CD14-positive monocyte (primary cell): ENCODE measurements around the gene VMAC. TPM values are rescaled to one million over a fixed set of nuclear protein-coding genes. Genes with fewer than 3 reads are reported as not detected.

Experiments
- DNase-seq, 3 donors: peaks; one replicate each; pipeline ENCODE4 v3.0.0-alpha.2; 2011 to 2022
- H2AFZ ChIP-seq: 2 replicates; pipeline ENCODE4 v1.6.0; 2012; ENCODE audit warnings: mild to moderate bottlenecking, low read depth, low read length, inconsistent platforms; ENCODE audit not compliant: insufficient read depth, poor library complexity, severe bottlenecking
- H3K27ac ChIP-seq, 2 donors: 1 replicate in 1 of 2; 2 replicates in 1 of 2; pipeline ENCODE4 v1.5.1; 2012 to 2013; ENCODE audit warnings: low read length in 2 of 2, control low read depth in 1 of 2, inconsistent platforms in 1 of 2, low read depth in 1 of 2, mild to moderate bottlenecking in 1 of 2
- H3K27me3 ChIP-seq, 2 donors: one replicate each; pipeline versions ENCODE4 v1.6.0 to v1.6.1; 2011 to 2013; ENCODE audit warnings: low read length in 2 of 2; ENCODE audit not compliant: control insufficient read depth in 2 of 2, insufficient read depth in 2 of 2
- H3K36me3 ChIP-seq, 2 donors: replicated peaks in 1 of 2; 1 replicate in 1 of 2; 2 replicates in 1 of 2; pipeline versions ENCODE4 v1.5.1 to v1.6.1; 2012 to 2013; ENCODE audit warnings: low read length in 2 of 2, control low read depth in 1 of 2, inconsistent platforms in 1 of 2, mild to moderate bottlenecking in 1 of 2; ENCODE audit not compliant: insufficient read depth in 2 of 2, control insufficient read depth in 1 of 2
- H3K4me1 ChIP-seq, 2 donors: 1 replicate in 1 of 2; 2 replicates in 1 of 2; pipeline versions ENCODE4 v1.5.1 to v1.6.1; 2012 to 2013; ENCODE audit warnings: low read length in 2 of 2, control low read depth in 1 of 2, inconsistent platforms in 1 of 2, mild to moderate bottlenecking in 1 of 2, moderate library complexity in 1 of 2; ENCODE audit not compliant: insufficient read depth in 2 of 2, control insufficient read depth in 1 of 2
- H3K4me2 ChIP-seq: replicated peaks from 2 replicates; pipeline ENCODE3; 2012; ENCODE audit warnings: low read length, moderate library complexity, mild to moderate bottlenecking; ENCODE audit not compliant: poor library complexity, severe bottlenecking; ENCODE audit errors: extremely low read depth
- H3K4me3 ChIP-seq, 3 experiments: fragments of 200-600 bp in 1 of 3; sonication (generic) in 1 of 3; replicated peaks in 1 of 3; 1 replicate in 2 of 3; 2 replicates in 1 of 3; pipeline ENCODE4 v1.5.1; 2011 to 2013; ENCODE audit warnings: low read length in 3 of 3, mild to moderate bottlenecking in 3 of 3, control low read depth in 2 of 3, low read depth in 2 of 3, inconsistent platforms in 1 of 3, moderate library complexity in 1 of 3
- H3K79me2 ChIP-seq: 2 replicates; pipeline ENCODE4 v1.6.0; 2012; ENCODE audit warnings: mild to moderate bottlenecking, control low read depth, inconsistent platforms, low read length, moderate library complexity; ENCODE audit not compliant: insufficient read depth
- H3K9ac ChIP-seq: 2 replicates; pipeline ENCODE4 v1.6.0; 2017; ENCODE audit warnings: low read length, mild to moderate bottlenecking; ENCODE audit not compliant: insufficient read depth, poor library complexity, severe bottlenecking
- H3K9me3 ChIP-seq, 2 donors: replicated peaks in 1 of 2; 1 replicate in 1 of 2; 2 replicates in 1 of 2; pipeline versions ENCODE4 v1.5.1 to v1.6.1; 2012 to 2013; ENCODE audit warnings: low read length in 2 of 2, control low read depth in 1 of 2; ENCODE audit not compliant: control insufficient read depth in 1 of 2, insufficient read depth in 1 of 2
- H4K20me1 ChIP-seq: 2 replicates; pipeline ENCODE4 v1.6.0; 2012; ENCODE audit warnings: mild to moderate bottlenecking, low read length, control low read depth, moderate library complexity; ENCODE audit not compliant: insufficient read depth
- H3K27ac Mint-ChIP-seq, 7 donors: one replicate each; pipeline ENCODE4 v1.8.0; 2020; ENCODE audit warnings: mild to moderate bottlenecking in 7 of 7, mixed read lengths in 7 of 7, moderate library complexity in 6 of 7, inconsistent platforms in 2 of 7
- H3K27me3 Mint-ChIP-seq, 3 donors: one replicate each; pipeline ENCODE4 v1.8.0; 2021 to 2022; ENCODE audit warnings: low read depth in 3 of 3, mild to moderate bottlenecking in 3 of 3, mixed read lengths in 3 of 3, moderate library complexity in 3 of 3, inconsistent platforms in 1 of 3
- H3K36me3 Mint-ChIP-seq, 2 donors: one replicate each; pipeline ENCODE4 v1.8.0; 2020; ENCODE audit warnings: mixed read lengths in 2 of 2, inconsistent platforms in 1 of 2, mild to moderate bottlenecking in 1 of 2
- H3K4me1 Mint-ChIP-seq: one replicate; pipeline ENCODE4 v1.8.0; 2020; ENCODE audit warnings: mild to moderate bottlenecking, mixed read lengths
- H3K4me3 Mint-ChIP-seq, 2 donors: one replicate each; pipeline ENCODE4 v1.8.0; 2020; ENCODE audit warnings: mild to moderate bottlenecking in 2 of 2, mixed read lengths in 2 of 2, moderate library complexity in 1 of 2
- H3K9me3 Mint-ChIP-seq, 7 donors: one replicate each; pipeline ENCODE4 v1.8.0; 2020 to 2022; ENCODE audit warnings: mixed read lengths in 7 of 7, mild to moderate bottlenecking in 6 of 7, moderate library complexity in 6 of 7, inconsistent platforms in 2 of 7
- WGBS: methylation state at CpG from one replicate; pipeline ENCODE4 v1.1.5; 2013; ENCODE audit warnings: missing lambda C conversion rate; ENCODE audit not compliant: insufficient coverage; 5-methylcytosine and 5-hydroxymethylcytosine counted together
- intact Hi-C, 2 donors: fragments of 100-400 bp; cut with micrococcal nuclease; formaldehyde crosslinking; loops; one replicate each; pipeline versions ENCODE4 v1.15.0 to v1.15.1; 2023
- polyA plus RNA-seq, 3 donors: library from polyadenylated mRNA; depleted of rRNA in 1 of 3; unstranded in 2 of 3; stranded (reverse) in 1 of 3; fragments of 300-500 nt in 2 of 3; fragments of >200 nt in 1 of 3; fragmentation: Illumina TruSeq in 2 of 3; gene quantifications; 1 replicate in 2 of 3; 2 replicates in 1 of 3; pipeline ENCODE4 v1.2.3, GENCODE V29; 2012 to 2021
- TF ChIP-seq, protein P1 (sequence below): fragments of 200-600 bp; IDR thresholded peaks from one replicate; pipeline ENCODE4 v1.8.0; 2022; ENCODE audit warnings: antibody characterized with exemption, mild to moderate bottlenecking

Gene VMAC
- polyA plus RNA-seq, 3 donors = 3.1 to 13.0 (median 4.3) TPM

GRCh38 chr19:5956323-5956722 lies 51.7 kb downstream of the VMAC start:
- H3K27me3 ChIP-seq = no peaks in the 10 kb centered on the region
- H3K9me3 ChIP-seq = no peaks in the 10 kb centered on the region
- no peak overlapping the region for H3K4me2 ChIP-seq
- DNase-seq = no peak
- H2AFZ ChIP-seq = no peak overlapping the region
- peaks cover 16 to 21% of the 10 kb centered on the region in 2 donors for H3K36me3 Mint-ChIP-seq
- TF ChIP-seq, protein P1, sequence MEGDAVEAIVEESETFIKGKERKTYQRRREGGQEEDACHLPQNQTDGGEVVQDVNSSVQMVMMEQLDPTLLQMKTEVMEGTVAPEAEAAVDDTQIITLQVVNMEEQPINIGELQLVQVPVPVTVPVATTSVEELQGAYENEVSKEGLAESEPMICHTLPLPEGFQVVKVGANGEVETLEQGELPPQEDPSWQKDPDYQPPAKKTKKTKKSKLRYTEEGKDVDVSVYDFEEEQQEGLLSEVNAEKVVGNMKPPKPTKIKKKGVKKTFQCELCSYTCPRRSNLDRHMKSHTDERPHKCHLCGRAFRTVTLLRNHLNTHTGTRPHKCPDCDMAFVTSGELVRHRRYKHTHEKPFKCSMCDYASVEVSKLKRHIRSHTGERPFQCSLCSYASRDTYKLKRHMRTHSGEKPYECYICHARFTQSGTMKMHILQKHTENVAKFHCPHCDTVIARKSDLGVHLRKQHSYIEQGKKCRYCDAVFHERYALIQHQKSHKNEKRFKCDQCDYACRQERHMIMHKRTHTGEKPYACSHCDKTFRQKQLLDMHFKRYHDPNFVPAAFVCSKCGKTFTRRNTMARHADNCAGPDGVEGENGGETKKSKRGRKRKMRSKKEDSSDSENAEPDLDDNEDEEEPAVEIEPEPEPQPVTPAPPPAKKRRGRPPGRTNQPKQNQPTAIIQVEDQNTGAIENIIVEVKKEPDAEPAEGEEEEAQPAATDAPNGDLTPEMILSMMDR = no peak
- H4K20me1 ChIP-seq = peaks cover 97% of the 10 kb centered on the region
- WGBS = 80% methylated on average over 1 of the region's 3 CpGs
- no peak overlapping the region for H3K9ac ChIP-seq
- no peak overlapping the region for H3K4me3 ChIP-seq
- H3K4me1 Mint-ChIP-seq = peaks cover 50% of the 10 kb centered on the region
- peak overlapping the region in 2 of 7 donors; percentile 19 to 47 for H3K27ac Mint-ChIP-seq
- H3K36me3 ChIP-seq = peaks cover 3 to 37% of the 10 kb centered on the region in 2 donors
- peaks cover 0 to 6% (median 0%) of the 10 kb centered on the region in 3 donors for H3K27me3 Mint-ChIP-seq
- peaks cover 33 to 35% of the 10 kb centered on the region in 2 donors for H3K4me1 ChIP-seq
- no peaks in the 10 kb centered on the region for H3K9me3 Mint-ChIP-seq
- H3K4me3 Mint-ChIP-seq = no peak overlapping the region
- H3K27ac ChIP-seq = no peak overlapping the region
- peaks cover 100% of the 10 kb centered on the region for H3K79me2 ChIP-seq
- intact Hi-C loops = no loop called here

GRCh38 chr19:5956728-5957127 lies 52.1 kb downstream of the VMAC start:
- WGBS = no CpG with 5 or more reads among the region's 12 CpGs

More at GRCh38 chr19:5956728-5957127, 52.1 kb downstream of the VMAC start:
- no peak for DNase-seq
- Mint-ChIP-seq H3K36me3 (peaks cover 16 to 19% of the 10 kb centered on the region in 2 donors), H3K4me3 (no peak overlapping the region), H3K4me1 (peaks cover 50% of the 10 kb centered on the region), H3K9me3 (no peaks in the 10 kb centered on the region), H3K27me3 (peaks cover 0 to 6% (median 0%) of the 10 kb centered on the region in 3 donors), H3K27ac (peak overlapping the region in 2 of 7 donors; percentile 19 to 27)
- peaks cover 100% of the 10 kb centered on the region for H3K79me2 ChIP-seq
- H3K4me2 ChIP-seq = no peak overlapping the region
- H3K27me3 ChIP-seq = no peaks in the 10 kb centered on the region
- no peaks in the 10 kb centered on the region for H3K9me3 ChIP-seq
- H4K20me1 ChIP-seq = peaks cover 97% of the 10 kb centered on the region
- no peak overlapping the region for H2AFZ ChIP-seq
- no peak overlapping the region for H3K27ac ChIP-seq
- TF ChIP-seq, protein P1 = no peak
- no peak overlapping the region for H3K9ac ChIP-seq
- peaks cover 3 to 37% of the 10 kb centered on the region in 2 donors for H3K36me3 ChIP-seq
- no peak overlapping the region for H3K4me3 ChIP-seq
- intact Hi-C loops = no loop called here
- peaks cover 32 to 35% of the 10 kb centered on the region in 2 donors for H3K4me1 ChIP-seq
